Neural progenitor cell (in vitro differentiated cells): Measurements from ENCODE around the gene MAP2K1. TPM values are rescaled to one million over a fixed set of nuclear protein-coding genes. Genes with fewer than 3 reads are reported as not detected.

Source experiments
- DNase-seq: peaks from one replicate; pipeline ENCODE4 v3.0.0-alpha.2; 2016; ENCODE audit warnings: low spot score
- H2AFZ ChIP-seq: fragments of 200-600 bp; sonication (generic); replicated peaks from 2 replicates; pipeline ENCODE4 v1.6.1; 2016; ENCODE audit warnings: antibody characterized with exemption
- H3F3A ChIP-seq: fragments of 200-600 bp; sonication (generic); 2 replicates; pipeline ENCODE4 v1.6.1; 2016; ENCODE audit warnings: antibody characterized with exemption, low read depth
- H3K27ac ChIP-seq: fragments of 200-600 bp; sonication (generic); 2 replicates; pipeline ENCODE4 v1.5.1; 2016; ENCODE audit warnings: mild to moderate bottlenecking
- H3K27me3 ChIP-seq: fragments of 200-600 bp; sonication (generic); 2 replicates; pipeline ENCODE4 v1.6.1; 2016; ENCODE audit warnings: mild to moderate bottlenecking, moderate library complexity
- H3K36me3 ChIP-seq: fragments of 200-600 bp; sonication (generic); 2 replicates; pipeline ENCODE4 v1.5.1; 2016
- H3K4me1 ChIP-seq: fragments of 200-600 bp; sonication (generic); 2 replicates; pipeline ENCODE4 v1.6.1; 2016; ENCODE audit warnings: mixed run types
- H3K4me2 ChIP-seq: fragments of 200-600 bp; sonication (generic); 2 replicates; pipeline ENCODE4 v1.6.1; 2016
- H3K4me3 ChIP-seq: fragments of 200-600 bp; sonication (generic); 2 replicates; pipeline ENCODE4 v1.5.1; 2016
- H3K79me2 ChIP-seq: fragments of 200-600 bp; sonication (generic); 2 replicates; pipeline ENCODE4 v1.6.1; 2016; ENCODE audit warnings: low read depth
- H3K9ac ChIP-seq: fragments of 200-600 bp; sonication (generic); 2 replicates; pipeline ENCODE4 v1.6.1; 2016
- H3K9me3 ChIP-seq: fragments of 200-600 bp; sonication (generic); 2 replicates; pipeline ENCODE4 v1.5.1; 2016; ENCODE audit warnings: low read depth
- H4K20me1 ChIP-seq: fragments of 200-600 bp; sonication (generic); 2 replicates; pipeline ENCODE4 v1.6.1; 2016; ENCODE audit warnings: low read depth
- H3K27ac Mint-ChIP-seq: 3 replicates; pipeline ENCODE4 v1.8.0; 2021; ENCODE audit warnings: mixed read lengths
- H3K27me3 Mint-ChIP-seq: 2 replicates; pipeline ENCODE4 v1.8.0; 2022; ENCODE audit warnings: low read depth, mild to moderate bottlenecking, inconsistent platforms, moderate library complexity, mixed read lengths; ENCODE audit not compliant: insufficient read depth
- H3K36me3 Mint-ChIP-seq: 3 replicates; pipeline ENCODE4 v1.8.0; 2021; ENCODE audit warnings: mixed read lengths
- H3K4me1 Mint-ChIP-seq: 3 replicates; pipeline ENCODE4 v1.8.0; 2021; ENCODE audit warnings: mixed read lengths
- H3K4me3 Mint-ChIP-seq: 3 replicates; pipeline ENCODE4 v1.8.0; 2021; ENCODE audit warnings: mild to moderate bottlenecking, moderate library complexity, mixed read lengths
- H3K9me3 Mint-ChIP-seq: 3 replicates; pipeline ENCODE4 v1.8.0; 2020; ENCODE audit warnings: mixed read lengths
- EZH2 ChIP-seq: fragments of 200-600 bp; sonication (generic); IDR thresholded peaks from 2 replicates; pipeline ENCODE4 v1.6.1; 2017; ENCODE audit warnings: antibody characterized with exemption, mild to moderate bottlenecking, moderate library complexity
- EZH2phosphoT487 ChIP-seq: fragments of 200-600 bp; sonication (generic); IDR thresholded peaks from 2 replicates; pipeline ENCODE4 v1.6.1; 2017; ENCODE audit warnings: antibody characterized with exemption
- total RNA-seq: library from RNA; depleted of rRNA; stranded (reverse); fragments of >200 nt; gene quantifications from 2 replicates; pipeline ENCODE4 v1.2.3, GENCODE V29; 2015; ENCODE audit warnings: low replicate concordance
- TF ChIP-seq, protein P1 (sequence below): fragments of 200-600 bp; sonication (generic); IDR thresholded peaks from 2 replicates; pipeline ENCODE4 v1.5.1; 2017; ENCODE audit warnings: antibody characterized with exemption, mild to moderate bottlenecking

MAP2K1 gene
- total RNA-seq, 1 donor from 2014 or later, result 55.2 TPM

DNA sequence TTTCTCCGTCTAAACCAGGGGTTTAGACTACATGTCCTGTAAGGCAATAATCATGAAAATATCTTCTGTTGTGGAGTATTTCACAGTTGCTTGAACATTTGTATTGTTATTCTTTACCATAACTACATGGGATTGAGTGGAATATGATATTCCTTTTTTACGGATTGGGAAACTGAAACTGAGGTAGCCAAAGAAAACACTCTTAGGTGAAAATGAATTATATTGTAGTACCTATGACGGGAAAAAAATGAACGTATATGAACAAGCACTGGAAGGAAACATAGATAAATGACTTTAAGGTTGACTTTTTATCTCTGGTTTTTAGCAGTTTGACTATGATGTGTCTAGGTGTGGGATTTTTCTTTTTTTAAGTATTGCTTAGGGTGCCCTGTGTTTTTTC lies 35.6 kb downstream of the MAP2K1 start:
- Histone ChIP-seq H3K9me3 (no peaks in the 10 kb centered on the region), H3K79me2 (peaks cover 87% of the 10 kb centered on the region), H2AFZ (no peak overlapping the region), H3K27ac (no peak overlapping the region), H4K20me1 (peaks cover 14% of the 10 kb centered on the region), H3K36me3 (no peaks in the 10 kb centered on the region), H3K9ac (no peak overlapping the region), H3K4me1 (peaks cover 10% of the 10 kb centered on the region), H3K27me3 (no peaks in the 10 kb centered on the region), H3F3A (peaks cover 15% of the 10 kb centered on the region), H3K4me3 (no peak overlapping the region), H3K4me2 (no peak overlapping the region)
- no peaks in the 10 kb centered on the region for H3K27me3 Mint-ChIP-seq
- TF ChIP-seq EZH2phosphoT487 (no peak), EZH2 (no peak)
- TF ChIP-seq, protein P1, sequence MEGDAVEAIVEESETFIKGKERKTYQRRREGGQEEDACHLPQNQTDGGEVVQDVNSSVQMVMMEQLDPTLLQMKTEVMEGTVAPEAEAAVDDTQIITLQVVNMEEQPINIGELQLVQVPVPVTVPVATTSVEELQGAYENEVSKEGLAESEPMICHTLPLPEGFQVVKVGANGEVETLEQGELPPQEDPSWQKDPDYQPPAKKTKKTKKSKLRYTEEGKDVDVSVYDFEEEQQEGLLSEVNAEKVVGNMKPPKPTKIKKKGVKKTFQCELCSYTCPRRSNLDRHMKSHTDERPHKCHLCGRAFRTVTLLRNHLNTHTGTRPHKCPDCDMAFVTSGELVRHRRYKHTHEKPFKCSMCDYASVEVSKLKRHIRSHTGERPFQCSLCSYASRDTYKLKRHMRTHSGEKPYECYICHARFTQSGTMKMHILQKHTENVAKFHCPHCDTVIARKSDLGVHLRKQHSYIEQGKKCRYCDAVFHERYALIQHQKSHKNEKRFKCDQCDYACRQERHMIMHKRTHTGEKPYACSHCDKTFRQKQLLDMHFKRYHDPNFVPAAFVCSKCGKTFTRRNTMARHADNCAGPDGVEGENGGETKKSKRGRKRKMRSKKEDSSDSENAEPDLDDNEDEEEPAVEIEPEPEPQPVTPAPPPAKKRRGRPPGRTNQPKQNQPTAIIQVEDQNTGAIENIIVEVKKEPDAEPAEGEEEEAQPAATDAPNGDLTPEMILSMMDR, result no peak
- peaks cover 2% of the 10 kb centered on the region for H3K4me1 Mint-ChIP-seq
- H3K9me3 Mint-ChIP-seq, result peaks cover 6% of the 10 kb centered on the region
- H3K4me3 Mint-ChIP-seq, result no peak overlapping the region
- H3K27ac Mint-ChIP-seq, result no peak overlapping the region
- peaks cover 12% of the 10 kb centered on the region for H3K36me3 Mint-ChIP-seq
- DNase-seq, result no peak

DNA sequence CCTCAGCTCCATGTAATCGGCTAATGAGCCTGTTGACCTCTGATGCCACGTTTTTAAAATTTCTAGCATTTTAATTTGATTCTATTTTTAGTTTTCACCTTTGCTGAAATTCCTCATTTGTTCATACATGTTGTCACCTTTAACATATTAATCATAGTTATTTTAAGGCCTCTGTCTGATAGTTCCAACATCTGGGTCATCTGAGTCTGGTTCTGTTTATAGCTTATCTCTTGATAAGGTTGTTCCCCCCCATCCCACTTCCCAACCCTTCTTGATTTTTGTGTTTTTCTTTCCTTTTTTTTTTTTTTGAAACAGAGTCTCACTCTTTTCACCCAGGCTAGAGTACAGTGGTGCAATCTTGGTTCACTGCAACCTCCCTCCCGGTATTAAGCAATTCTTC lies 36.4 kb downstream of the MAP2K1 start:
- Histone ChIP-seq H3F3A (peaks cover 15% of the 10 kb centered on the region), H3K27me3 (no peaks in the 10 kb centered on the region), H3K4me1 (peaks cover 10% of the 10 kb centered on the region), H3K4me2 (no peak overlapping the region), H3K9ac (no peak overlapping the region), H3K4me3 (no peak overlapping the region), H2AFZ (no peak overlapping the region), H3K79me2 (peaks cover 85% of the 10 kb centered on the region), H3K36me3 (no peaks in the 10 kb centered on the region), H3K27ac (no peak overlapping the region), H3K9me3 (no peaks in the 10 kb centered on the region), H4K20me1 (peaks cover 10% of the 10 kb centered on the region)
- Mint-ChIP-seq H3K4me3 (no peak overlapping the region), H3K27ac (no peak overlapping the region), H3K36me3 (peaks cover 12% of the 10 kb centered on the region), H3K4me1 (no peaks in the 10 kb centered on the region), H3K27me3 (no peaks in the 10 kb centered on the region), H3K9me3 (peaks cover 6% of the 10 kb centered on the region)
- TF ChIP-seq EZH2phosphoT487, result no peak
- TF ChIP-seq, protein P1, result no peak
- no peak for TF ChIP-seq EZH2
- DNase-seq, result no peak

DNA sequence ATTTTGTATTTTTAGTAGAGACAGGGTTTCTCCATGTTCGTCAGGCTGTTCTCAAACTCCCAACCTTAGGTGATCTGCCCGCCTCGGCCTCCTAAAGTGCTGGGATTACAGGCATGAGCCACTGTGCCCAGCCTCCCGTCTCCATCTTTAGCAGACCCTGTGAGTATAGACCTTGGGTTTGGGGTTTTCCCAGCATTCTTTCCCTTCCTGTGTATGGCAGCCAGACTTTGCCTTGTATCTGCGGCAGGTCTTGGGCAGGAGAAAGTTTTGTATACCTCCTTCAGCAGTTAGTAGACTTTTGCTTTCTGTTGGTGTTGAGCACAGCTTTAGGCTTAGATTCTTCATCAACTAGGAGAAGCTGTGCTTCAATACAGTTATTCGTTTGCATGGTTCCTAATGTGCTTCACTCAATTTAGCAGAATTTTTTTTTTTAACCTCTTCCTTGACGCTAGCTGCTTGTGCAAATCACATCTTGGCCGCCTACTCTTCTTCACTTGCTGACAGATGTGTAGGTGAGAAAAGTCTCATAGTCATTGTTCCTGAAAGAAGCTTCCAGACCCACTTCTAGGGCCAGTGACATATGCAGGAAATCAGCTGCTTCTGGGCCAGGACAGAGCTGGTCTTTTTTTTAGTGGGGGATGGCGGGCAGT lies 38.4 kb downstream of the MAP2K1 start:
- peaks cover 82% of the 10 kb centered on the region for H3K79me2 ChIP-seq
- peaks cover 15% of the 10 kb centered on the region for H3F3A ChIP-seq
- H3K4me2 ChIP-seq, result no peak overlapping the region
- TF ChIP-seq EZH2 (no peak), EZH2phosphoT487 (no peak)
- TF ChIP-seq, protein P1, result no peak
- H3K27me3 ChIP-seq, result no peaks in the 10 kb centered on the region
- H3K27ac ChIP-seq, result no peak overlapping the region
- peaks cover 22% of the 10 kb centered on the region for H4K20me1 ChIP-seq
- H3K36me3 ChIP-seq, result no peaks in the 10 kb centered on the region
- H2AFZ ChIP-seq, result no peak overlapping the region
- Mint-ChIP-seq H3K4me1 (no peaks in the 10 kb centered on the region), H3K4me3 (no peak overlapping the region), H3K9me3 (peaks cover 5% of the 10 kb centered on the region), H3K27ac (no peak overlapping the region), H3K27me3 (no peaks in the 10 kb centered on the region), H3K36me3 (peaks cover 13% of the 10 kb centered on the region)
- no peak overlapping the region for H3K4me3 ChIP-seq
- peaks cover 10% of the 10 kb centered on the region for H3K4me1 ChIP-seq
- no peak overlapping the region for H3K9ac ChIP-seq
- H3K9me3 ChIP-seq, result no peaks in the 10 kb centered on the region
- no peak for DNase-seq
